Activated CD8-positive, alpha-beta memory T cell treated with anti-CD3 and anti-CD28 coated beads, Interleukin-2, amount 50 U/mL, for 1 hour (primary cell): ENCODE measurements around the gene PFKM.

ENCODE experiments used
- DNase-seq: peaks from one replicate; pipeline ENCODE4 v3.0.0-alpha.2; 2020; ENCODE audit errors: extremely low read depth

Gene PFKM

DNA sequence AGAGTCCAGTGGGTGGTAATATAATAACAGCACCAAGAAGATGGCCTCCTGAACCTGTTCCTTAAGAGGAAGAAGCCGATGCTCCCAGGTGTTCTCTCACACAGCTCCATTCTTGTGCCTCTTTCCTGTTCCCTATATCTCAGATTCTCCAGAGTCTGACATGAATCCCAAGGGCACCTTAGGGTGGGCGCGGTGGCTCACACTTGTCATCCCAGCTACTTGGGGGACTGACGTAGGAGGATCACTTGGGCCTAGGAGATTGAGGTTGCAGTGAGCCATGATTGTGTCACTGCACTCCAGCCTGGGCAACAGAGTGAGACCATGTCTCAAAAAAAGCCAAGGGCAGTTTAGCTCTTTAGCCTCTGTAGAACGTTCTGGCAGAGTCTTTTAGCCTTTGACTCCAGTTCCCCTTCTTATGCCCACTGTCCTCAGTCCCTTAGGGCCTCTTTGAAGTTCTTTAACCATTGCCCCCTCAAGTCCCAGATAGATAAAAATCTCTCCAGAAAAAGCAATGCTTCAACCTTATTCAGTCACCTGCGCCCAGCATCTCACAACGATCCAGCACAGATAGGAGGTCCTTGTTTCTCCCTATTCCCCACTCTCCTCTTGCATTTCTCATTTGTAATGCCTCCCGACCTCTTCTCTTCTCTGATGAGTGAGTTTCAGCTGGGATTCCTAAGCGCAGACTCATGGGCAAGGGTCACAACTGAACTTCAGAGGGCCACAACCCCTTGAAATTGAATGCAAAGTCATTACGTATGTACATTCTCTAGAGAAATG is 68.9 kb downstream of the PFKM start:
- no peak for DNase-seq

DNA sequence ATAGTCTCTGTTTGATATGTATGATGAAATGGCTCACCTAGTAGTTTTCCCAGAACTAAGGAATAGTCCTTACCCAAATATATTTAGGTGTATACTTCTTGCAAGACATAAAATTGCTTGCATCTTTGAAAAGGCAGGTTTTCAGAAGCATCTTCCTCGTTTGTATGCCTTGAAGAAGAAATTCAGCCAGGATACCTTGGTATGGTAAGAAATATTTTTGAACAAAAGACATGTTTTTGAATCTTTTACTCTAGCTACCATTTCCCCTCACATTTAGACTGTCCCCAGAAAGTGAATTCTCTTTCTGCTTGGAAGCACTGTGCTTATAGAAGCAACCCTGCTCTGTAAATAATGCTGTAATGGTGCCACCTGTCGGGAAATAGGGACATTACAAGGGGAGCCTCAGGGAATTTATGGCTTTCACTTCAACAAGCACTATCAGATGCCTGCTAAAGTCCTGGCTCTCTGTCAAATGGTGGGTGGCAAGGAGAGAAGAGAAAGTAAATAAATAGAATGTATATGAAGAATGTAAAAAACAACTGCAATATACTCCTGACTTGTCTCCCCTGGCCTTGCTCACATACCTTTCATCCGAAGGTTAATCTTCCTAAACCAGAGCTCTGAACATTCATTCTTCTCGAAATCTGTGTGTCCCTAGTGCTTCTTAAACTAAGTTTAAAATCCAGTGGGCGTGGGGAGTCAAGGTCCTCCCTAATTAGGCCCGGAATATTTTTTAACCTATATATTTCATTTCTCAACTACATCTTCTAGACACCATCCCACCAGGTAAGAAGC is 70.4 kb downstream of the PFKM start:
- no peak for DNase-seq

DNA sequence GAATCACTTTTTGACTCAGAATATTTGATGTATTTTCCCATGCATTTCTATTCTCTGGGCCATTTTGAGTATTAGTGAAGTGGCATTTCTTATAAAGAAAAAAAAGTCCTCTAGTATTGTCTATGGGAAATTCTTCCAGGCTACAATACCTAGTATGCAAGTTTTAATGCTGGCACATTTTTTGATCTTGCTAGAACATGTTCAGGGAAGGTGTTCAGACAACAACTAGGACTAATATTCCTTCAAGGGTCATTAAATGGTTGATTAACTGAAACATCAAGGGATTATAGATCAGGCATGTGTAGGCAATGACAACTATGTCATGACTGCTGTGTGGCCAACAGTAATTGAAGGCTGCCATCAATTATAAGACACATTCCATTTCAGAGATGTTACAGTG is 71.9 kb downstream of the PFKM start:
- no peak for DNase-seq

DNA sequence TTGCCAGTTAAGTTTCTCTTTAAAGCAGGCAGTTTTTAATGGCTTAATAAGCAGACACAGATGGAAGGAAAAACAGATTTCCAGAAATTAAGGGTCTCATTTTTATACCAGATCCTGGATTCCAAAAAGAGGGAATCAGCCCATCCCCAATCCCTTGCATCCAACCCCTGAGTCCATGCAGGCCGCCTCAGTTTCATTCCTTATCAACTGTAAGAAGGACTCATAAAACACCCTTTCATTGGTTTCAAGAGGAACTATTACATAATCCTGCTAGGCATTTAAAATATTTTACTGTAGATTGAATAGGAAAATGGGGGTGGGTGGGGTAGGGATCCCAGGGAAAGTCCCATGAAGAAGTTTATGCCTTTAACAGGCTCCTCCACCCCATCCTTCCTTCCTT is 73.7 kb downstream of the PFKM start:
- DNase-seq = no peak

DNA sequence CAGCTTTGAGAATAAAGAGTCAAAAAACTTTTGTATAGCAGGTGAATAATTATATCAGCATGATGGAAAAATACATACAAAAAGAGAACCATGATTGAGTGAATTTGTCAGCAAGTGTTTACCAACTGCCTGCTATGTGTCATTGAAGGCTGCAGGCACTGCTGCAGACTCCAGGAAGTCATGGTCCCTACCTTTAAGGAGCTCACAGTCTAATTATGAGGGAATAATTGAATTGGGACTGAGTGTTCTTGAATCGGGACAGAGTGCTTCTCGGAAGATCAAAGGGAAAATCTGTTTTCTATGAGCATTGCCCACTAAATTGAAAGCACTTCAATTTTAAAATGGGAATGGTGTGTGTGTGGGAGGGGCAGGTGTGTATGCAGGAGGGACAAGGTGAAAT is 74.5 kb downstream of the PFKM start:
- no peak for DNase-seq

DNA sequence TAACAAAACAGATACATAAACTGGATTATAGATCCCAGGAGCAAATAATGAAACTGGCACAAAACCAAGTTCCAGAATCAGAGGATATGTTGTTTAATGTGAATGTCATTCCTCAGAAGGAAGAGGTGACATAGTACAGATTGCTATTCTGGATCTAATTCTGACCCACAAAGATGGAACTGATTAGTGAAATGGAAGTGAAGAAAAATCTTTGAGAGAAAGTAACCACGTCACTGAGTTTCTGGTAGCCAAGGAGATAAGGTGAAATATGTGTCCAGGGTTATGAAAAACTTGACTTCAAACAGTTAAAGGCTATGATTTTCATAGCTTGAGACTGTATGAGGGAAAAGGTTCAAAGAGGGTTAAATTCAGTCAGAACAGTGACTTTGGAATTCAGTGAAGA is 75.6 kb downstream of the PFKM start:
- no peak for DNase-seq
